Fibroblast of lung (primary cell): ENCODE data around the gene KRTAP26-1.

Experiments
- EZH2 ChIP-seq: IDR thresholded peaks from 2 replicates; pipeline ENCODE4 v1.5.1; 2012; ENCODE audit warnings: low read length, control low read depth, mild to moderate bottlenecking; ENCODE audit errors: missing control alignments
- TF ChIP-seq, protein P1 (sequence below), 2 donors: IDR thresholded peaks in 1 of 2; conservative IDR thresholded peaks in 1 of 2; 1 replicate in 1 of 2; 2 replicates in 1 of 2; pipeline ENCODE4 v1.5.1; 2011 to 2012; ENCODE audit warnings: low read length in 2 of 2, control low read depth in 1 of 2, inconsistent platforms in 1 of 2, low read depth in 1 of 2, mild to moderate bottlenecking in 1 of 2

DNA sequence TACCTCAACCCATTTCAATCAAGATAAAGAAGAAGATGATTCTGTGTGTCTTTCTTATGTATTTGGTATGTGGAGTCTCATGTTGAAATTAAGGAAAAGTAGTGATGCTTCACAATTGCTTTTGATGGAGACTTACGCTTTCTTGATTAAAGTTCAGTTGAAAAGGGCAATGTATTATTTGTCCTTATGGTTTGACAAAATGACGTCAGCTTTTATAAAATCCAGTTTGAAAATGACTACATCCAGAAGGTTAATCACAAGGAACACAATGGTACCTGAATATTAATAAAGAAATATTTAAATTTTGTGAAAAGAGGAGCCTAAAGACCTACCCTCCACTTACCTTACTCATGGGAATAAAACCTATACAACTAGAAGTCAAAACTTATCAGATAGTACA, 4.4 kb downstream of the KRTAP26-1 start:
- no peak for TF ChIP-seq EZH2
- TF ChIP-seq, protein P1, sequence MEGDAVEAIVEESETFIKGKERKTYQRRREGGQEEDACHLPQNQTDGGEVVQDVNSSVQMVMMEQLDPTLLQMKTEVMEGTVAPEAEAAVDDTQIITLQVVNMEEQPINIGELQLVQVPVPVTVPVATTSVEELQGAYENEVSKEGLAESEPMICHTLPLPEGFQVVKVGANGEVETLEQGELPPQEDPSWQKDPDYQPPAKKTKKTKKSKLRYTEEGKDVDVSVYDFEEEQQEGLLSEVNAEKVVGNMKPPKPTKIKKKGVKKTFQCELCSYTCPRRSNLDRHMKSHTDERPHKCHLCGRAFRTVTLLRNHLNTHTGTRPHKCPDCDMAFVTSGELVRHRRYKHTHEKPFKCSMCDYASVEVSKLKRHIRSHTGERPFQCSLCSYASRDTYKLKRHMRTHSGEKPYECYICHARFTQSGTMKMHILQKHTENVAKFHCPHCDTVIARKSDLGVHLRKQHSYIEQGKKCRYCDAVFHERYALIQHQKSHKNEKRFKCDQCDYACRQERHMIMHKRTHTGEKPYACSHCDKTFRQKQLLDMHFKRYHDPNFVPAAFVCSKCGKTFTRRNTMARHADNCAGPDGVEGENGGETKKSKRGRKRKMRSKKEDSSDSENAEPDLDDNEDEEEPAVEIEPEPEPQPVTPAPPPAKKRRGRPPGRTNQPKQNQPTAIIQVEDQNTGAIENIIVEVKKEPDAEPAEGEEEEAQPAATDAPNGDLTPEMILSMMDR (conservative IDR thresholded peaks at IDR 0.05 in 1 of 2, IDR thresholded peaks at IDR 0.05 in 1 of 2; ENCODE audit: low read depth in 1 of 2, low read length in 2 of 2): no peak
